KG1 (cell line): ENCODE data around the gene DAB2.
A peak's percentile ranks its signal among the peaks of the same experiment; 100 is the strongest.

Experiments used
- DNase-seq: peaks from one replicate; lab custom pipeline; 2025; lab: John Stamatoyannopoulos, UW

Gene DAB2

GRCh38 chr5:39381376-39381775 is 43.4 kb downstream of the DAB2 start:
- no peak for DNase-seq

- no peak for DNase-seq
Observed at GRCh38 chr5:39379693-39380092, 45.1 kb downstream of the DAB2 start.

GRCh38 chr5:39377613-39378012 is 47.2 kb downstream of the DAB2 start:
- DNase-seq = no peak

- DNase-seq = peak; percentile 12
Observed at GRCh38 chr5:39376293-39376714, 48.5 kb downstream of the DAB2 start.

- DNase-seq = no peak
Observed at GRCh38 chr5:39373791-39374190, 51.0 kb downstream of the DAB2 start.

GRCh38 chr5:39371367-39371635 is 53.5 kb downstream of the DAB2 start:
- no peak for DNase-seq

GRCh38 chr5:39370555-39371366 is 54.0 kb downstream of the DAB2 start:
- no peak for DNase-seq

- no peak for DNase-seq
Observed at GRCh38 chr5:39369123-39369815, 55.5 kb downstream of the DAB2 start.

- no peak for DNase-seq
Observed at GRCh38 chr5:39368116-39368515, 56.7 kb downstream of the DAB2 start.

GRCh38 chr5:39367711-39368110 is 57.1 kb downstream of the DAB2 start:
- DNase-seq = no peak

- DNase-seq = no peak
Observed at GRCh38 chr5:39364367-39364766, 60.4 kb downstream of the DAB2 start, which contains the start of gene C9. TSS of gene C9 (minus strand) at chr5:39364495. CDS start at chr5:39364464, 31 bp downstream.

- DNase-seq = no peak
Observed at GRCh38 chr5:39363217-39363616, 61.6 kb downstream of the DAB2 start.

GRCh38 chr5:39362646-39363045 is 62.1 kb downstream of the DAB2 start:
- DNase-seq = no peak

- DNase-seq = no peak
Observed at GRCh38 chr5:39361306-39361705, 63.5 kb downstream of the DAB2 start.

- DNase-seq = no peak
Observed at GRCh38 chr5:39360471-39361111, 64.2 kb downstream of the DAB2 start.

GRCh38 chr5:39356263-39356662 is 68.5 kb downstream of the DAB2 start:
- no peak for DNase-seq

GRCh38 chr5:39355324-39355723 is 69.5 kb downstream of the DAB2 start:
- no peak for DNase-seq

- DNase-seq = no peak
Observed at GRCh38 chr5:39353717-39354399, 70.9 kb downstream of the DAB2 start.

- no peak for DNase-seq
Observed at GRCh38 chr5:39352951-39353350, 71.8 kb downstream of the DAB2 start.

GRCh38 chr5:39352170-39352569 is 72.6 kb downstream of the DAB2 start:
- no peak for DNase-seq

GRCh38 chr5:39349484-39349883 is 75.3 kb downstream of the DAB2 start:
- DNase-seq = no peak

GRCh38 chr5:39342460-39342859 is 82.3 kb downstream of the DAB2 start:
- no peak for DNase-seq

GRCh38 chr5:39341896-39342295 is 82.9 kb downstream of the DAB2 start:
- DNase-seq = no peak
